Measurements from ENCODE around the gene UCMA.

DNA sequence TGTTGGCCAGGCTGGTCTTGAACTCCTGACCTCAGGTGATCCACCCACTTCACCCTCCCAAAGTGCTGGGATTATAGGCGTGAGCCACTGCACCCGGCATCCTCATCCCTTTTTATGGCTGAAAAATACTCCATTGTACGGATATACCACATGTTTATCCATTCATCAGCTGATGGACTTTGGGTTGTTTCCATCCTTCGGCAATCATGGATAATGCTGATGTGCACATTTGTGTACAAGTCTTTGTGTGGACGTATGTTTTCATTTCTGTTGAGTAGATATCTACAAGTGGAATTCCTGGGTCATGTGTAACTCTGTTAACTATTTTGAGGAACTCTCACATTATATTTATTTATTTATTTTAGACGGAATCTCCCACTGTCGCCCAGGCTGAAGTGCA is 5.7 kb upstream of the UCMA start:
- TF ChIP-seq, protein P1, sequence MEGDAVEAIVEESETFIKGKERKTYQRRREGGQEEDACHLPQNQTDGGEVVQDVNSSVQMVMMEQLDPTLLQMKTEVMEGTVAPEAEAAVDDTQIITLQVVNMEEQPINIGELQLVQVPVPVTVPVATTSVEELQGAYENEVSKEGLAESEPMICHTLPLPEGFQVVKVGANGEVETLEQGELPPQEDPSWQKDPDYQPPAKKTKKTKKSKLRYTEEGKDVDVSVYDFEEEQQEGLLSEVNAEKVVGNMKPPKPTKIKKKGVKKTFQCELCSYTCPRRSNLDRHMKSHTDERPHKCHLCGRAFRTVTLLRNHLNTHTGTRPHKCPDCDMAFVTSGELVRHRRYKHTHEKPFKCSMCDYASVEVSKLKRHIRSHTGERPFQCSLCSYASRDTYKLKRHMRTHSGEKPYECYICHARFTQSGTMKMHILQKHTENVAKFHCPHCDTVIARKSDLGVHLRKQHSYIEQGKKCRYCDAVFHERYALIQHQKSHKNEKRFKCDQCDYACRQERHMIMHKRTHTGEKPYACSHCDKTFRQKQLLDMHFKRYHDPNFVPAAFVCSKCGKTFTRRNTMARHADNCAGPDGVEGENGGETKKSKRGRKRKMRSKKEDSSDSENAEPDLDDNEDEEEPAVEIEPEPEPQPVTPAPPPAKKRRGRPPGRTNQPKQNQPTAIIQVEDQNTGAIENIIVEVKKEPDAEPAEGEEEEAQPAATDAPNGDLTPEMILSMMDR (conservative IDR thresholded peaks at IDR 0.05; ENCODE audit: low read depth, low read length) = no peak
- TF ChIP-seq EZH2 (IDR thresholded peaks at IDR 0.05; ENCODE audit: borderline replicate concordance, low read depth, low read length, poor library complexity, severe bottlenecking) = no peak

All from A673 (cell line).